H9 (cell line): Measurements from ENCODE around the gene C1orf159. TPM values are rescaled to one million over a fixed set of nuclear protein-coding genes. Genes with fewer than 3 reads are reported as not detected.

Experiments
- DNase-seq: peaks from one replicate; pipeline ENCODE4 v3.0.0-alpha.2; 2017
- H2AFZ ChIP-seq: one replicate; pipeline ENCODE4 v1.6.1; 2013; ENCODE audit warnings: mild to moderate bottlenecking, low read length, control low read depth, moderate library complexity
- H2AK5ac ChIP-seq: 2 replicates; pipeline ENCODE4 v1.6.1; 2013; ENCODE audit warnings: low read length, control low read depth, mixed read lengths; ENCODE audit not compliant: insufficient read length
- H2BK120ac ChIP-seq: one replicate; pipeline ENCODE4 v1.6.1; 2013; ENCODE audit warnings: low read depth, mild to moderate bottlenecking, low read length, control low read depth, inconsistent platforms; ENCODE audit not compliant: poor library complexity, severe bottlenecking
- H2BK12ac ChIP-seq: 2 replicates; pipeline ENCODE4 v1.6.1; 2013; ENCODE audit warnings: low read length, control low read depth, mixed read lengths, low read depth; ENCODE audit not compliant: insufficient read length
- H2BK15ac ChIP-seq: 2 replicates; pipeline ENCODE4 v1.6.1; 2013; ENCODE audit warnings: low read depth, low read length, control low read depth
- H2BK20ac ChIP-seq: one replicate; pipeline ENCODE4 v1.6.1; 2013; ENCODE audit warnings: low read depth, mild to moderate bottlenecking, low read length, control low read depth, inconsistent platforms; ENCODE audit not compliant: poor library complexity, severe bottlenecking
- H2BK5ac ChIP-seq: 2 replicates; pipeline ENCODE4 v1.6.1; 2013; ENCODE audit warnings: low read length, control low read depth, mixed read lengths; ENCODE audit not compliant: insufficient read length
- H3K14ac ChIP-seq: 2 replicates; pipeline ENCODE4 v1.6.1; 2013; ENCODE audit warnings: low read length, control low read depth; ENCODE audit not compliant: insufficient read depth
- H3K18ac ChIP-seq: 2 replicates; pipeline ENCODE4 v1.6.1; 2013; ENCODE audit warnings: low read depth, mild to moderate bottlenecking, mixed read lengths, low read length, control low read depth; ENCODE audit not compliant: insufficient read length
- H3K23ac ChIP-seq: 2 replicates; pipeline ENCODE4 v1.6.1; 2013; ENCODE audit warnings: low read length, control low read depth, mixed read lengths, low read depth; ENCODE audit not compliant: insufficient read length
- H3K23me2 ChIP-seq: 2 replicates; pipeline ENCODE4 v1.6.1; 2013; ENCODE audit warnings: low read depth, mild to moderate bottlenecking, mixed read lengths, low read length, control low read depth; ENCODE audit not compliant: insufficient read length, poor library complexity, severe bottlenecking
- H3K27ac ChIP-seq: 2 replicates; pipeline ENCODE4 v1.5.1; 2013; ENCODE audit warnings: low read length, control low read depth, mixed read lengths, low read depth; ENCODE audit not compliant: insufficient read length
- H3K27me3 ChIP-seq: 2 replicates; pipeline ENCODE4 v1.6.1; 2013; ENCODE audit warnings: low read length, control low read depth, inconsistent platforms; ENCODE audit not compliant: insufficient read depth
- H3K4ac ChIP-seq: 2 replicates; pipeline ENCODE4 v1.6.1; 2013; ENCODE audit warnings: low read depth, mild to moderate bottlenecking, control low read depth, inconsistent platforms, low read length, moderate library complexity
- H3K4me1 ChIP-seq: 2 replicates; pipeline ENCODE4 v1.6.1; 2013; ENCODE audit warnings: low read length, control low read depth, inconsistent platforms; ENCODE audit not compliant: insufficient read depth
- H3K4me2 ChIP-seq: 2 replicates; pipeline ENCODE4 v1.6.1; 2013; ENCODE audit warnings: low read length, control low read depth, mixed read lengths; ENCODE audit not compliant: insufficient read length, insufficient read depth
- H3K56ac ChIP-seq: 2 replicates; pipeline ENCODE4 v1.6.1; 2013; ENCODE audit warnings: low read depth, mild to moderate bottlenecking, mixed read lengths, low read length, control low read depth; ENCODE audit not compliant: insufficient read length
- H3K79me1 ChIP-seq: 2 replicates; pipeline ENCODE4 v1.6.1; 2013; ENCODE audit warnings: low read depth, mild to moderate bottlenecking, moderate library complexity, low read length, control low read depth, inconsistent platforms; ENCODE audit not compliant: insufficient read depth, poor library complexity, severe bottlenecking
- H3K79me2 ChIP-seq: 2 replicates; pipeline ENCODE4 v1.6.1; 2013; ENCODE audit warnings: low read length, control low read depth, inconsistent platforms; ENCODE audit not compliant: insufficient read depth
- H3K9ac ChIP-seq: 2 replicates; pipeline ENCODE4 v1.6.1; 2013; ENCODE audit warnings: low read length, control low read depth, mixed read lengths; ENCODE audit not compliant: insufficient read length; ENCODE audit errors: extremely low read depth
- H3K9me3 ChIP-seq: one replicate; pipeline ENCODE4 v1.6.1; 2013; ENCODE audit warnings: low read depth, low read length, inconsistent platforms; ENCODE audit not compliant: control insufficient read depth
- H3T11ph ChIP-seq: one replicate; pipeline ENCODE4 v1.6.1; 2013; ENCODE audit warnings: mild to moderate bottlenecking, low read length, control low read depth, inconsistent platforms
- H4K20me1 ChIP-seq: one replicate; pipeline ENCODE4 v1.6.1; 2013; ENCODE audit not compliant: control insufficient read depth, insufficient read length, insufficient read depth
- H4K5ac ChIP-seq: 2 replicates; pipeline ENCODE4 v1.6.1; 2013; ENCODE audit warnings: low read depth, mild to moderate bottlenecking, mixed read lengths, low read length, control low read depth; ENCODE audit not compliant: insufficient read length
- H4K8ac ChIP-seq: replicated peaks from 2 replicates; pipeline ENCODE4 v1.6.1; 2013; ENCODE audit warnings: low read length, control low read depth, mixed read lengths, low read depth; ENCODE audit not compliant: insufficient read length
- H4K91ac ChIP-seq: 2 replicates; pipeline ENCODE4 v1.6.1; 2013; ENCODE audit warnings: low read depth, mild to moderate bottlenecking, moderate library complexity, mixed read lengths, low read length, control low read depth; ENCODE audit not compliant: insufficient read length
- H3K27ac Mint-ChIP-seq, 3 experiments: 2 replicates in 2 of 3; 3 replicates in 1 of 3; pipeline ENCODE4 v1.8.0; 2020 to 2021; ENCODE audit warnings: mixed read lengths in 3 of 3, mild to moderate bottlenecking in 1 of 3, moderate library complexity in 1 of 3
- H3K27me3 Mint-ChIP-seq: 2 replicates; pipeline ENCODE4 v1.8.0; 2021; ENCODE audit warnings: low read depth, mild to moderate bottlenecking, moderate library complexity, mixed read lengths
- H3K36me3 Mint-ChIP-seq, 3 experiments: 2 replicates in 2 of 3; 3 replicates in 1 of 3; pipeline ENCODE4 v1.8.0; 2020 to 2021; ENCODE audit warnings: low read depth in 3 of 3, mixed read lengths in 3 of 3; ENCODE audit not compliant: insufficient read depth in 1 of 3
- H3K4me1 Mint-ChIP-seq, 2 experiments: 2 replicates each; pipeline ENCODE4 v1.8.0; 2020; ENCODE audit warnings: mixed read lengths in 2 of 2
- H3K4me3 Mint-ChIP-seq, 2 experiments: 2 replicates in 1 of 2; 3 replicates in 1 of 2; pipeline ENCODE4 v1.8.0; 2020 to 2021; ENCODE audit warnings: mild to moderate bottlenecking in 2 of 2, mixed read lengths in 2 of 2, moderate library complexity in 1 of 2
- H3K9me3 Mint-ChIP-seq, 2 experiments: 2 replicates in 1 of 2; 3 replicates in 1 of 2; pipeline ENCODE4 v1.8.0; 2020; ENCODE audit warnings: mild to moderate bottlenecking in 2 of 2, mixed read lengths in 2 of 2, moderate library complexity in 1 of 2
- WGBS: extraction: QIAGEN DNeasy Blood & Tissue Kit; methylation state at CpG from one replicate; pipeline ENCODE4 v1.1.7; 2013; ENCODE audit warnings: missing lambda C conversion rate, low lambda C conversion rate, mixed read lengths; ENCODE audit not compliant: insufficient read length; ENCODE audit errors: extremely low coverage; 5-methylcytosine and 5-hydroxymethylcytosine counted together
- total RNA-seq: library from RNA; stranded (reverse); gene quantifications from 2 replicates; pipeline ENCODE4 v1.2.1, GENCODE V29; 2021
- TF ChIP-seq, protein P1 (sequence below): fragments of 200-600 bp; sonication (generic); conservative IDR thresholded peaks from 3 replicates; pipeline ENCODE4 v1.8.0; 2021; ENCODE audit warnings: antibody characterized with exemption, mild to moderate bottlenecking

The C1orf159 gene
- total RNA-seq, 1 experiment from 2014 or later = 12.3 TPM

DNA sequence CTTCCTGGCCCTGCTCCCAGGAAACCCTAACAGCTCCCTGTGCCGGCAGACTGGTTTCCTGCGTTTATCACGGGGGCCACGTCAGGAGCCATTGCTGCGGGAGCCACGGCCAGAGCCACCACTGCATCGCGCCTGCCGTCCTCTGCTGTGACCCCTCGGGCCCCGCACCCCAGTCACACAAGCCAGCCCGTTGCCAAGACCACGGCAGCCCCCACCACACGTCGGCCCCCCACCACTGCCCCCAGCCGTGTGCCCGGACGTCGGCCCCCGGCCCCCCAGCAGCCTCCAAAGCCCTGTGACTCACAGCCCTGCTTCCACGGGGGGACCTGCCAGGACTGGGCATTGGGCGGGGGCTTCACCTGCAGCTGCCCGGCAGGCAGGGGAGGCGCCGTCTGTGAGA lies 67.9 kb downstream of the C1orf159 start:
- Mint-ChIP-seq H3K27ac (no peak overlapping the region), H3K27me3 (no peaks in the 10 kb centered on the region), H3K4me1 (no peaks in the 10 kb centered on the region; a peak in 1 of 4 replicates), H3K9me3 (no peaks in the 10 kb centered on the region; a peak in 1 of 5 replicates), H3K36me3 (peaks cover 18 to 56% (median 52%) of the 10 kb centered on the region in 3 experiments), H3K4me3 (no peak overlapping the region)
- no peaks in the 10 kb centered on the region; the same call in 1 of the 2 replicates for H3K79me2 ChIP-seq
- H2BK120ac ChIP-seq = no peak overlapping the region
- H3K18ac ChIP-seq = no peak overlapping the region
- H2BK15ac ChIP-seq = no peak overlapping the region
- H4K20me1 ChIP-seq = peaks cover 3% of the 10 kb centered on the region
- H2AFZ ChIP-seq = no peak overlapping the region
- H3T11ph ChIP-seq = no peak overlapping the region
- TF ChIP-seq, protein P1, sequence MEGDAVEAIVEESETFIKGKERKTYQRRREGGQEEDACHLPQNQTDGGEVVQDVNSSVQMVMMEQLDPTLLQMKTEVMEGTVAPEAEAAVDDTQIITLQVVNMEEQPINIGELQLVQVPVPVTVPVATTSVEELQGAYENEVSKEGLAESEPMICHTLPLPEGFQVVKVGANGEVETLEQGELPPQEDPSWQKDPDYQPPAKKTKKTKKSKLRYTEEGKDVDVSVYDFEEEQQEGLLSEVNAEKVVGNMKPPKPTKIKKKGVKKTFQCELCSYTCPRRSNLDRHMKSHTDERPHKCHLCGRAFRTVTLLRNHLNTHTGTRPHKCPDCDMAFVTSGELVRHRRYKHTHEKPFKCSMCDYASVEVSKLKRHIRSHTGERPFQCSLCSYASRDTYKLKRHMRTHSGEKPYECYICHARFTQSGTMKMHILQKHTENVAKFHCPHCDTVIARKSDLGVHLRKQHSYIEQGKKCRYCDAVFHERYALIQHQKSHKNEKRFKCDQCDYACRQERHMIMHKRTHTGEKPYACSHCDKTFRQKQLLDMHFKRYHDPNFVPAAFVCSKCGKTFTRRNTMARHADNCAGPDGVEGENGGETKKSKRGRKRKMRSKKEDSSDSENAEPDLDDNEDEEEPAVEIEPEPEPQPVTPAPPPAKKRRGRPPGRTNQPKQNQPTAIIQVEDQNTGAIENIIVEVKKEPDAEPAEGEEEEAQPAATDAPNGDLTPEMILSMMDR = no peak
- H4K91ac ChIP-seq = no peak overlapping the region
- H3K14ac ChIP-seq = no peak overlapping the region
- H3K23me2 ChIP-seq = no peaks in the 10 kb centered on the region
- DNase-seq = no peak
- H3K9ac ChIP-seq = no peak overlapping the region
- no peaks in the 10 kb centered on the region for H3K9me3 ChIP-seq
- H2BK12ac ChIP-seq = no peak overlapping the region
- no peaks in the 10 kb centered on the region for H3K4me1 ChIP-seq
- no peak overlapping the region for H3K27ac ChIP-seq
- H2AK5ac ChIP-seq = no peak overlapping the region
- WGBS = no CpG with 5 or more reads among the region's 25 CpGs
- H2BK20ac ChIP-seq = no peak overlapping the region
- no peak overlapping the region for H4K8ac ChIP-seq
- H3K79me1 ChIP-seq = no peaks in the 10 kb centered on the region
- H3K23ac ChIP-seq = no peak overlapping the region
- H3K56ac ChIP-seq = no peak overlapping the region
- no peak overlapping the region for H3K4me2 ChIP-seq
- no peak overlapping the region for H3K4ac ChIP-seq
- H4K5ac ChIP-seq = no peak overlapping the region
- H2BK5ac ChIP-seq = no peak overlapping the region
- no peaks in the 10 kb centered on the region; the same call in 1 of the 2 replicates for H3K27me3 ChIP-seq
